Mesendoderm (in vitro differentiated cells): Measurements from ENCODE around the gene TBP.
"Not testable (repeated sequence)": the region's sequence is repeated elsewhere in the genome, so short reads cannot be mapped to it uniquely, and the experiment has no call there.

Source experiments
- DNase-seq: peaks from one replicate; pipeline ENCODE4 v3.0.0; 2013
- H2AK5ac ChIP-seq: 2 replicates; pipeline ENCODE4 v1.6.1; 2013; ENCODE audit warnings: low read length, inconsistent platforms
- H2BK120ac ChIP-seq: 2 replicates; pipeline ENCODE4 v1.6.1; 2013; ENCODE audit warnings: low read depth, mild to moderate bottlenecking, low read length, moderate library complexity, mixed read lengths
- H2BK15ac ChIP-seq: replicated peaks from 2 replicates; pipeline ENCODE4 v1.6.1; 2013; ENCODE audit warnings: low read depth, mild to moderate bottlenecking, moderate library complexity
- H2BK5ac ChIP-seq: 2 replicates; pipeline ENCODE4 v1.6.1; 2013; ENCODE audit warnings: low read length, inconsistent platforms
- H3K18ac ChIP-seq: 2 replicates; pipeline ENCODE4 v1.6.1; 2013; ENCODE audit warnings: mild to moderate bottlenecking, low read length, mixed read lengths
- H3K23ac ChIP-seq: one replicate; pipeline ENCODE4 v1.6.1; 2013; ENCODE audit warnings: low read length
- H3K27ac ChIP-seq: 2 replicates; pipeline ENCODE4 v1.5.1; 2013; ENCODE audit warnings: low read depth, mild to moderate bottlenecking, inconsistent platforms, low read length, moderate library complexity
- H3K27me3 ChIP-seq: 2 replicates; pipeline ENCODE4 v1.6.1; 2013; ENCODE audit warnings: low read length, control low read depth, mild to moderate bottlenecking, inconsistent platforms; ENCODE audit not compliant: insufficient read depth, poor library complexity
- H3K36me3 ChIP-seq: 2 replicates; pipeline ENCODE4 v1.6.1; 2013; ENCODE audit warnings: low read length, inconsistent platforms; ENCODE audit not compliant: control insufficient read depth, insufficient read depth
- H3K4ac ChIP-seq: one replicate; pipeline ENCODE4 v1.6.1; 2013; ENCODE audit warnings: low read depth, mild to moderate bottlenecking, low read length, moderate library complexity
- H3K4me1 ChIP-seq: 2 replicates; pipeline ENCODE4 v1.6.1; 2013; ENCODE audit warnings: low read depth, low read length, inconsistent platforms; ENCODE audit not compliant: control insufficient read depth
- H3K4me2 ChIP-seq: 2 replicates; pipeline ENCODE4 v1.6.1; 2013; ENCODE audit warnings: low read length
- H3K4me3 ChIP-seq: 2 replicates; pipeline ENCODE4 v1.5.1; 2013; ENCODE audit warnings: mild to moderate bottlenecking, low read length
- H3K56ac ChIP-seq: one replicate; pipeline ENCODE4 v1.6.1; 2013; ENCODE audit warnings: low read length
- H3K79me1 ChIP-seq: 2 replicates; pipeline ENCODE4 v1.6.1; 2013; ENCODE audit warnings: low read length, inconsistent platforms
- H3K79me2 ChIP-seq: 2 replicates; pipeline ENCODE4 v1.6.1; 2013; ENCODE audit warnings: mild to moderate bottlenecking, low read length; ENCODE audit not compliant: control insufficient read depth, insufficient read depth
- H3K9ac ChIP-seq: 2 replicates; pipeline ENCODE4 v1.6.1; 2013; ENCODE audit warnings: low read length, inconsistent platforms
- H4K5ac ChIP-seq: one replicate; pipeline ENCODE4 v1.6.1; 2013; ENCODE audit warnings: low read length
- H4K8ac ChIP-seq: one replicate; pipeline ENCODE4 v1.6.1; 2013; ENCODE audit warnings: low read depth, mild to moderate bottlenecking, control low read depth, low read length, moderate library complexity
- WGBS: extraction: QIAGEN DNeasy Blood & Tissue Kit; methylation state at CpG from one replicate; pipeline ENCODE4 v1.1.7; 2013; ENCODE audit warnings: low lambda C conversion rate, missing lambda C conversion rate; ENCODE audit not compliant: insufficient coverage; ENCODE audit errors: extremely low coverage; 5-methylcytosine and 5-hydroxymethylcytosine counted together

Gene TBP

DNA sequence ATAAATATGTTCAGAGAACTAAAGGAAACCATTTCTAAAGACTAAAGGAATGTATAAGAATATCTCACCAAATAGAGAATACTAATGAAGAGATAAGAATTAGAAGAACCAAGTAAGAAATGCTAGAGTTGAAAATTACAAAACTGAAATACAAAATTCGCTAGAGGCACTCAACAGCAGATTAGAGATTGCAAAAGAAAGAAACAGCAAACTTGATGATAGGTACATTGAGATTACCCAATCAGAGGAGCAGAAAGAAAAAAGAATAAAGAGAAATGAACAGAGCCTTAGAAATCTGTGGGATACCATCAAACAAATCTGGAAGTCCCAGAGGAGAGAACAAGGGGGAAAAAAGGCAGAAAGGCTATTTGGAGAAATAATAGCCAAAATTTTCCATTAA is 36.6 kb downstream of the TBP start:
- no peak overlapping the region for H3K4ac ChIP-seq
- no peaks in the 10 kb centered on the region for H3K79me2 ChIP-seq
- H3K79me1 ChIP-seq = no peaks in the 10 kb centered on the region
- H3K23ac ChIP-seq = no peak overlapping the region
- DNase-seq = no peak
- H3K9ac ChIP-seq = no peak overlapping the region
- H3K4me2 ChIP-seq = no peak overlapping the region
- H3K27me3 ChIP-seq = no peaks in the 10 kb centered on the region
- no peaks in the 10 kb centered on the region for H3K36me3 ChIP-seq
- no peak overlapping the region for H2BK15ac ChIP-seq
- no peak overlapping the region for H4K5ac ChIP-seq
- H2AK5ac ChIP-seq = no peak overlapping the region
- WGBS = no CpG with 5 or more reads among the region's 1 CpG
- H4K8ac ChIP-seq = no peak overlapping the region
- H3K27ac ChIP-seq = no peak overlapping the region
- no peak overlapping the region for H2BK120ac ChIP-seq
- H3K18ac ChIP-seq = no peak overlapping the region
- no peak overlapping the region for H3K4me3 ChIP-seq
- no peaks in the 10 kb centered on the region for H3K4me1 ChIP-seq
- H2BK5ac ChIP-seq = no peak overlapping the region
- H3K56ac ChIP-seq = no peak overlapping the region

- Histone ChIP-seq H3K27me3 (no peaks in the 10 kb centered on the region), H2AK5ac (no peak overlapping the region), H2BK15ac (no peak overlapping the region), H3K79me2 (no peaks in the 10 kb centered on the region), H3K27ac (no peak overlapping the region), H4K5ac (no peak overlapping the region), H4K8ac (no peak overlapping the region), H2BK120ac (no peak overlapping the region), H3K56ac (no peak overlapping the region), H3K9ac (no peak overlapping the region), H3K4me2 (no peak overlapping the region), H3K4me3 (no peak overlapping the region), H3K79me1 (no peaks in the 10 kb centered on the region), H3K4me1 (no peaks in the 10 kb centered on the region), H3K23ac (no peak overlapping the region), H3K18ac (peak overlapping the region; percentile 28), H2BK5ac (no peak overlapping the region), H3K4ac (no peak overlapping the region), H3K36me3 (no peaks in the 10 kb centered on the region)
- DNase-seq = no peak
Observed at GRCh38 chr6:170596426-170596825, 42.3 kb downstream of the TBP start.

DNA sequence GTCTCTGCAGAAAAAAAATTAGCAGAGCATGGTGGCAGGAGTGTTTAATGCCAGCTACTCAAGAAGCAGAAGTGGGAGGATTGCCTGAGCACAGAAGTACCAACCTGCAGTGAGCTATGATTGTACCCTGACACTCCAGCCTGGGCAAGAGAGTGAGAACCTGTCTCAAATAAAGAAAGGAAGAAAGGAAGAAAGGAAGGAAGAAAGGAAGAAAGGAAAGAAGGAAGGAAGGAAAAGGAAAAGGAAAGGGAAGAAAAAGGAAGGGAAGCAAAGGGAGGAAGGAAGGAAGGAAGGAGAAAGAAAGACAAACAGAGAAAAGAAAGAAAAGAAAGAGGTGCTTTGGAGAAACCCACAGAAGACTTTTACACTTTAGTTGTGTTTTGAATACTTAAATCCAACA is 43.1 kb downstream of the TBP start:
- no peak overlapping the region for H2BK5ac ChIP-seq
- H2AK5ac ChIP-seq = no peak overlapping the region
- H3K18ac ChIP-seq = no peak overlapping the region
- H3K4me2 ChIP-seq = no peak overlapping the region
- no peaks in the 10 kb centered on the region for H3K79me1 ChIP-seq
- H3K23ac ChIP-seq = no peak overlapping the region
- no peaks in the 10 kb centered on the region for H3K79me2 ChIP-seq
- H3K27me3 ChIP-seq = no peaks in the 10 kb centered on the region
- no peak overlapping the region for H4K5ac ChIP-seq
- H3K9ac ChIP-seq = no peak overlapping the region
- H3K36me3 ChIP-seq = no peaks in the 10 kb centered on the region
- H3K56ac ChIP-seq = no peak overlapping the region
- no peak overlapping the region for H4K8ac ChIP-seq
- no peak overlapping the region for H3K27ac ChIP-seq
- H2BK15ac ChIP-seq = no peak overlapping the region
- no peak overlapping the region for H2BK120ac ChIP-seq
- no peak for DNase-seq
- H3K4ac ChIP-seq = no peak overlapping the region
- no peak overlapping the region for H3K4me3 ChIP-seq
- no peaks in the 10 kb centered on the region for H3K4me1 ChIP-seq

DNA sequence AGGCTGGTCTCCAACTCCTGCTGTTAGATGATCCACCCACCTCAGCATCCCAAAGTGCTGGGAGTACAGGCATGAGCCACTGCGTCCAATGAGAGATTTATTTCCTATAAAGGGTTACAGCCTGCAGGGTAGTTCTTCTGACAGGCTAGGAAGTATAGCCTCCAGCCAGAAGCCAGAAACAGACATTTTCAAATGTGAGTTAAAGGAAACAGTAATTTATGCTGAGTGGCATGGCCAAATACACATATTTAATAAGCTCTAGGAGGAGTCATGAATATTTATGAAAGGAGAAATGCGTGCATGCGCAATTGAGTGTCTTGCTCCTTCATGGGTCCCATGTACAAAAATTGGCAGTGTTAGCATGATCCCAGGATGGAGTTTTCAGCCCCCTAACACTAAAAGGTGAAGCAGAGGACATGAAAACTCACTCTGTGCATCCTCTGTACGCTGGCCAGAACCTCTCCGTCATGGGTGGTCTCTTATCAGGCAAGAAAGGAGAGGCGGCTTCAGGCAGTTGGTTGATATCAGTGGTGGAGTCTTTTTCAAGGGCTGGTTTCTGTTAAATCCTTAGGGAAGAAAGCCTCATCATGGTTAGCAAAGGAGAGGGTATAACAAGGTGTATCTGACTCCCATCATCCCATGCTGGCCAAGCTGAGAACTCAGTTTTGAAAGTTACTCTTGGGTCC is 51.5 kb downstream of the TBP start:
- no peaks in the 10 kb centered on the region for H3K4me1 ChIP-seq
- H3K36me3 ChIP-seq = no peaks in the 10 kb centered on the region
- H2BK5ac ChIP-seq = no peak overlapping the region
- H2BK15ac ChIP-seq = no peak overlapping the region
- H3K27me3 ChIP-seq = no peaks in the 10 kb centered on the region
- no peak overlapping the region for H3K4me2 ChIP-seq
- no peak overlapping the region for H4K8ac ChIP-seq
- no CpG with 5 or more reads among the region's 6 CpGs for WGBS
- no peak overlapping the region for H4K5ac ChIP-seq
- H3K23ac ChIP-seq = no peak overlapping the region
- H3K4me3 ChIP-seq = no peak overlapping the region
- no peak overlapping the region for H2BK120ac ChIP-seq
- no peak overlapping the region for H2AK5ac ChIP-seq
- no peak overlapping the region for H3K4ac ChIP-seq
- H3K27ac ChIP-seq = no peak overlapping the region
- DNase-seq = no peak
- no peaks in the 10 kb centered on the region for H3K79me1 ChIP-seq
- H3K79me2 ChIP-seq = no peaks in the 10 kb centered on the region
- H3K18ac ChIP-seq = no peak overlapping the region
- no peak overlapping the region for H3K9ac ChIP-seq
- H3K56ac ChIP-seq = no peak overlapping the region

GRCh38 chr6:170609225-170609624 is 55.1 kb downstream of the TBP start:
- not testable (repeated sequence) for H3K79me1 ChIP-seq, H3K4me3 ChIP-seq, H2BK15ac ChIP-seq, H4K8ac ChIP-seq, H3K4me1 ChIP-seq, H3K56ac ChIP-seq, H3K4me2 ChIP-seq, H2BK5ac ChIP-seq, H2AK5ac ChIP-seq, H3K27ac ChIP-seq, H3K9ac ChIP-seq, H3K18ac ChIP-seq, H4K5ac ChIP-seq, H3K79me2 ChIP-seq, H3K27me3 ChIP-seq, H3K23ac ChIP-seq, H3K36me3 ChIP-seq, H3K4ac ChIP-seq, H2BK120ac ChIP-seq
- no CpG with 5 or more reads among the region's 8 CpGs for WGBS
- peak; percentile 46 for DNase-seq

GRCh38 chr6:170612256-170612804 is 58.2 kb downstream of the TBP start:
- H3K79me2 ChIP-seq, DNase-seq, H3K23ac ChIP-seq, H2BK5ac ChIP-seq, H3K36me3 ChIP-seq, H3K9ac ChIP-seq, H4K5ac ChIP-seq, H3K27ac ChIP-seq, H2AK5ac ChIP-seq, H3K4ac ChIP-seq, H3K4me3 ChIP-seq, H4K8ac ChIP-seq, H3K18ac ChIP-seq, H3K56ac ChIP-seq, H3K4me2 ChIP-seq, H3K27me3 ChIP-seq, H3K79me1 ChIP-seq, H2BK120ac ChIP-seq, H3K4me1 ChIP-seq, H2BK15ac ChIP-seq: not testable (repeated sequence)
- WGBS = no CpG with 5 or more reads among the region's 55 CpGs
